Activated gamma-delta T cell treated with anti-CD3 and anti-CD28 coated beads, Interleukin-2, amount 50 U/mL, for 16 hours (primary cell): Measurements from ENCODE around the gene TRABD2B.

Source experiments
- DNase-seq: peaks from one replicate; pipeline ENCODE4 v3.0.0-alpha.2; 2020; ENCODE audit warnings: low read depth

Gene TRABD2B

DNA sequence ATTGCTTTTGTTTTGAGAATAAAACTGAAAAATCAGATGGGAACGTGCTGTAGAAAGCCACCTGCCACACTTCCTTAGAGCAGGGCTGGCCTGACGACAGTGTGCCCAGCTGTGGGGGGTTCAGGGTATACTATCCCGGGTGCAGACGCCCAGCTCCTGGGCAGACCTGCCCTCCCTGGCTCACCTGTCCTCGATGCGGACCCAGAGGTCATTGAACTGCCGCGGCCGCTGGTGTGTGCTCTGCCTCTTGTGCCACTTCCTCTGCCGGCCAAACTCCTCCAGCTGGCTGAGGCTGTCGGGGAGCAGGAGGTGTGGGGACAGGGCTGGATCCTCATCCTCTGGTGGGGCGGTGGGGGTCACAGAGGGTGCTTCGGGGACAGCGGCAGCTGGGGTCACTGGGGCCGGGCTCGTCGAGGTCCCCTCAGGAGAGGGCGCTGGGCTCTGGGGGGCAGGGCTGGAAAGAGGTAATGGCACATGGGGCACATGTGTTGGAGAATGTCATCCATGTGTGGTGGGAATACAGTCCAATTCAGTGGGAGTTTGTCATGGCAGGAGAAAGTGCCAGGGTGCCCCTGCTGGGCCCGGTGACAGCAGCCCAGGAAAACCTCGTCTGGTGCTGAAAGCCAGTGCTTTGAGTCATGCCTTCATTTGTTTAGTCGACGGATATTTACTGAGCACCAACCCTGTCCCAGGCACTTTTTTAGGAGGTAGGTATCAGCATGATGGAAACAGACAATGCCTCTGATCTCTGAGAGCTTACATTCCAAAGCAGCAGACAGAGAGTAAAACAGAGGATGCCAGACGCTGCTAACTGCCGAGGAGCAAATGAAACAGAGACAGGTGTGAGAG lies 222.0 kb downstream of the TRABD2B start:
- no peak for DNase-seq

DNA sequence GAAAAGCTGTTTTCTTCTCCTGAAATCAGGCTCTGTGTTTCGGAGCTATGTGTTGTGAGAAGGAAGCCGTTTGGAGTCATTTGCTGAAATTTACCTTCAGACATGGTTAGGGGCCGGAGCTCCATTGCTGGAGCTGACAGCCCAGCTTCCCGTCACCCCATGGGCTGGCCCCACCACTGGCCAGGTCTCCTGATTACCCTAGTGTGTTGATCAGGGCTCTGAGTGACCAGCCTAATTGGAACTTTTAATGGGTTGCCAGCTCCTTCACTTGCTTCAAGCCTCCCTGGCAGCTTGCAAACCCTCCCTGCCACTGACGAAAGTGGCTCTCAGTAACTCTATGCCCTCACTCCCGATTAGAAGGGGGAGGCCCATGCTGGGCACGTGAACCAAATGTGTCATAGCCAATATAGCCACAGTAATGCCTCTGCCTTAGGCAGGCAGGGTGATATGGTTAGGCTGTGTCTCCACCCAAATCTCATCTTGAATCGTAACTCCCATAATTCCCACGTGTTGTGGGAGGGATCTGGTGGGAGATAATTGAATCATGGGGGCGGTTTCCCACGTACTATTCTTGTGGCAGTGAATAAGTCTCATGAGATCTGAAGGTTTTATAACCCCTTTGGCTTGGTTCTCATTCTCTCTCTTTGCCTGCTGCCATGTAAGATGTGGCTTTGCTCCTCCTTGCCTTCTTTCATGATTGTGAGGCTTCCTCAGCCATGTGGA lies 224.1 kb downstream of the TRABD2B start:
- DNase-seq: no peak

DNA sequence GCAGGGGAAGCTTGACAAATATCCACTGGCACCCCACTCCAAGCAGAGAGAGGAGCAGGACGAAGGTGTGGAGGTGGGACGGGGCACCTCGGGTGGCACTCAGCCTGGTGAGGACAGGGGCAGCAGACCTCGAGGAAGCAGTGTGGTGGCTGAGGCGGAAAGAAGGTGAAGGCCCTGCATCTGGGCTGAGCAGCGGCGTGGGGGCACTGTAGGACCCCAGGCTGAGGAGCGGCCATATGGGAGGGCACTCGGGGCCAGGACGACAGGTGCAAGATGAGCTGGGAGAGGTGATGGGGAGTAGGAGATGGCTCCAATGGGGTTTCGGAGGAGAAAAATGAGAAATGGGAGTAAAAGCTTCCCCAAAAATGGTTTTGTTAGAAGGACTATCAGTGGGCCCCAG lies 224.9 kb downstream of the TRABD2B start:
- no peak for DNase-seq

DNA sequence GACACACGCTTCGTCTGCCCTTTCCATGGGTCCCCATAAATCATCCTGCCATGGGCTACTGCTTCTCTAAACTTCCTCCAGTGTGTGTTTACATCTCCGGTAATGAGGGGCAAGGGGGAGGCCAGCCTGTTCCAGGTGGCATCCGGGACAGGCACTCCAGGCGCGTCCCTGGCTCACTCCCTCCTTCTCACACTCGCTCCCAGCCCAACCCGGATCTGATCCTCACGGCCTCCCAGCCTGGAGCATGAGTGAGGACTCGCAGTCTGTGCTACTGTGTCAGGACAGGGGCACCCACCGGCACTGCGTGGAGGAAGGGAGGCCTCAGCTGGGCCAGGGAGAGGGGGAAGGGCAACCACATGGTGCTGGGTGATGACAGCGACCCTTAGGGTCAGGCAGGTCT lies 225.4 kb downstream of the TRABD2B start:
- DNase-seq: no peak

DNA sequence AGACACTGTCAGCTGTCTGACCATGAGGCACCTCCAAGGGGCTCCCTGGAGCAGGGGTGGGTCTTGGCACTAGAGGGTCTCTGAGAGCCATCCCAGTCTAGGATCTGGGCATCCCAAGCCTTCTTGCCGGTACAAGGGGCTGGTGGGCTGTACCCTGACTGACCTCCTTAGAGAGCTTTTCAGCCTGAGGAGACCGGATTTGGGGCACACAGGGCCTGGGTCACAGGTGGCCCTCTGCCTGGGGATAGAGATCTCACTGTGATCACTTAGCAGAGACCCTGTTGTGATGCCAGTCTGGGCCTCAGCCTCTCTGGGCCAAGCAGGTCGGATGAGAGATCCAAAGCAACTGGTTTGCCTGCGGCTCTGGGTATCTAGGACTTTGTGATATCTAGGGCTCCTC lies 227.2 kb downstream of the TRABD2B start:
- DNase-seq: no peak

DNA sequence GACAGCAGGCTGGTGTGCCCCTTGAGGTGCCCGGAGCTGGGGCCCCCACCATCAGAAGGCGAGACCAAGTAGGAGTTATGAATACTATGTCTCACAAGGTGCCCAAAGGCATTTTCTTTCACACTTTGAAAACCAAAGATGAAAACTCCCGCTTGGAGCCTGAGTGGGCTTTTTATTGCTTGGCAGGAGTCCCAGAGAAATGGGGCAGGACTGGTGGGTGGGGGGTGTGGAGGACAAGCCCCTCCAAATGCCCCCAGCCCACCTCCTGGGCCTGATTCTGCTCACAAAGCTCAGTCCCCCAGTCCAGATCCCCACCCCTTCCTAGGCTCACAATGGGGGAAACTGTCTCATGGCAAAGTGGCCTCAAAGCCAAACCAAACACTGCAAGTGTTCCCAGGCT lies 227.9 kb downstream of the TRABD2B start:
- no peak for DNase-seq

DNA sequence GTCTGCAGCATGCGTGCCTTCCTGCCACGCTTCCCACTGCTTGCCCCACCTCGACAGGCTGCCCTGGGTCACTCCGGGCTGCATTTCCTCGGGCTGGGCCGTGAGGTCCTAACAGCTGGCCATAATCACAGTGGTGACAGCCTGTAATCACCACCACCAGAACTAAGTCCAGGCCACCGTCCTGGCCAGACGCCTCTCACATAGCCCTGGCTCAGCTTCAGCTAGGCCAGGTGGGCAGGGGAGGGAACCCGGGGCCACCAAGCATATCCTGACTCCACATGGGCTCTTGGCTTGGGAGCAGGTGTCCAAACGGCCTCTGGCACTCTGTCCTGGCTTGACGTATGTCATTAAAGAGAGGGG lies 229.5 kb downstream of the TRABD2B start:
- DNase-seq: no peak

DNA sequence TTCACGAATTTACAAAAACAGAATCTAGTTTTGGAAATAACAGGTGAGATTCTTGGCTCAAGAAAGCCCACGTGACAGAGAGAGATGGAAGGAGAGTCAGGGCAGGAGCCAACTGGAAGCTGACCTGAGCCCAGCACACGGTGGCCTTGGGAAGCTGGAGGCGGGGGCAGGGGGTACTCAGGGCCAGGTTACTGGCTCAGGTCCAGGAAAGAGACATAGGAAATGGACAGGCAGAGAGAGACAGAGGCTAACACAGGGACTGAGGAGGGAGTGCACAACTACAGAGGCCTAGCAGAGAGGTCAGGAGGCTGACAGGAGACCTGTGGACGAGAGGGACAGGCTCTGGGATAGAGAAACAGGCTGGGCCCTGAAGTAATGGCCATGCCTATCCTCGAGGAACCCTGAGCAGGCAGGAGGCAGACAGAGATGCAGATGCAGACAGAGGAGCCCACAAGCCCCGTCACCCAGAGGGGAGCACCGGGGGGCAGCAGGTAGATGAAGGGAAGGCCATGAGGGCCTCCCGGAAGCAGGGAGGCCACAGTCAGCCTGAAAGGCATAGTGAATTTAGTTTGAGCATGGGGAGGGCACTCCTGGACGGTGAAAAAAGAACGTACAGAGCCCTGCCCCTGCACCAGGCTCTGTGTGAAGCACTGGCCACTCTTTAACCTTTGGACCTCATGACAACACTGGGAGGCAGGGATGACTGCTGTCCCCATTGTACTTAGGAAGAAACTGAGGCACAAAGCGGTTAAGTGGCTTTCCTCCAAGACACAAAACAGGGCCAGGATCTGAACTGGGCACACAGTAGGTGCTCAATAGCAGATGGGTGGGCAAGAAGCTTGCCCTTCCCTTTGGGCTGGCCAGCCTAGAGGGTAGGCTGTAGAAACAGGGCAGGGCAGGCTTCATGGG lies 230.1 kb downstream of the TRABD2B start:
- DNase-seq: no peak

DNA sequence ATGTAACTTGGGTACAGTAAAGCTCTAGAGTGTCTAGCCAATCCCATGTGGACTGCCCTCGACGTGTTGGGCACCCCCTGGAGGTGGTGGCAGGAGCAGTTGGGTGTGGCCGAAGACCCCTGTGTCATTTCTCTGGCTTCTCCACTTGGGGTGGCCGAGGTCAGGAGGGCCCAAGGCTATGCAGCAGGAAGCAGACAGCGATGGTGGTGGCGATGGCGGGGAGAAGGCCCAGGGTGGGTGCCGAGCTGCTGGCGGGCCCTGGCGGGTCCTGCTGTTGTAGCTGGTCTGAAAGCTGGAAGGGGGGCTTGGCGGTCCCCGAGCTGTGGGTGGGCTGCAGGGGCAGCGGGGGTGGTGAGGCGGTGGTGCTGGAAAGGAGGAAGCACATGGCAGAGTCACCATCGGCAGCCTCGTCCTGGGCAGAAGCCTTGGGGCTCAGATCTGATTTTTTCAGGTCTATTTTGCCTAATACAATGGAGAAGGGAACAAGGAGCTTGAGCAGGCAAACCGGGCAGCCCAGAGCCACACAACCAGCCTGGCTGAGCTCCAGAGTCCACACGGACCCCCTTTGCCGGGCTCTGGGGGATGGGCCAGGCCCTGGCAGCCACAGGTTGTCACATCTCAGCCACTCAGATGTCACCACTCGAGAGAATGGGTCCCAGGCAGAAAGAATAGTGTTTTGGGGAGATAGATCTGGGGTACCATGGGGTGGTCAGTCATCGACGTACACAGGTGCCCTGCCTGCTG lies 231.3 kb downstream of the TRABD2B start:
- no peak for DNase-seq

DNA sequence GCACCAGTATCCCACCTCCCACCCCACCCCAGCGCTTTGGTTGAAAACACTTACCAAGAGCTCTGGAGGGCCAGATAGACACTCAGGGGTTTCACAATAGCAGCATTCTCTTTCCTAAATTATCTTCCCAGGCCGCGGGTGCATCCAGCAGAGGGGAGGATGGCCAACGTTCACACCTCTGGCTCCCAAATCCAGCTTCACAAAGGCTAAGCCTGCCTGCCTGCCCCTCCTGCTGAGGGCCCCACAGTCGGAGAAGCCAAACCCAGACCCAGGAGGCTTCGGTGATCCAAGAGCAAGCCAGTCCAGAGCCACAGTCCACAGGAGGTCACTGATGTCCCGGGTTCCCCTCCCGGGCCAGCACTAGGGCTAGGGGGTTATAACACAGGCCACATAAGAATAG lies 231.9 kb downstream of the TRABD2B start:
- no peak for DNase-seq

DNA sequence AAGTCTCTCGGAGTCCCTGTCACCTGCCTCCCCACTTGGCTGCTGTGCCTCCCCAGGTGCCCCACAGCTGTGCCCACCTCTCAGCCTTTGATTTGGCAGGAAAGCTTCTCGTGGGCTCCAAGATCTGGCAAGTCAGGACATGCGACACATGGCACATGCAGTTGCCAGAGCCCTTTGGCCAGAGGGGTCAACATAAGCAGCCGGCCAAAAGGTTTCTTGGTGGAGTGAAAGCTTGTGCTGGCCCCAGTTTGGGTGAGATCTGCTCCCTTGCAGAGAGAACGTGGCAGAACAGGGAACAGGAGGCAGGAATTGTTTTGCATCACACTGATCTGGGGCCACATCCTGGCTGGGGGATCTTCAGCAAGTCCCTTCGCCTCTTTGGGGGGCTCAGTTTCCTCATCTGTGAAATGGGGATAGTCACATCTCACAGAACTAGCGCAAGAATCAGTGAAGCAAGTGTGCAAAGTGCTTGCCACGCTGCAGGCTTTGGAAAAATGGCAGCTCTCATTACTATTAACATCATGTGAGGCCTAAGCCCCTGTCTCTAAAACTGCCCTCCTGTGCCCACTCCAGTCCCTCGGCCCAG lies 232.6 kb downstream of the TRABD2B start:
- no peak for DNase-seq

DNA sequence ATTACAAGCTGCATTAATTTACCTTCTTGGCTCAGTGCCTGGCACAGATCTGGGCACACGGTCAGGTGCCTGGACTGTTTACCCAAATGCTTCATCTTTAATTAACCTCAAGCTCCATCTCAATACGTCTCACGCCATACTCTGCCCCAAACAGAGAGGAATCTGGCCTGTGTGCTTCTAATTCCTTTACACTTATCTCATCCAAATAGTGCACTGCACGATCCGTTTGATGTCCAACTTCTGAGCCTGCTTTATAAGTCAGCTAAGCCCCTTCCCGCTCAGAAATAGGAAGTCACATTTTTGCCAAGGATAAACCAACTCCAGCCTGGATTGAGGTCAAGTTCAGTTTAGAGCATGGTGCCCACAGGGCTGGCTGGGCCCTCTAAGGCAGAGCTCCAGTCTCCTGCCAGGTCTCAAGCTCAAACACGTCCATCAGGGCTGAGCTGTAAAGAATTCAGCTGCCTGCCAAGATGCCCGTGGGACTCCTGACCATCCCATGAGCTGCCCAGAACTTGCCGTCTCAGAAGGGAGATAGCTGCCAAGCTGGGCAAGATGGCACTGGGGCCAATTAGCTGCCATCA lies 233.5 kb downstream of the TRABD2B start:
- no peak for DNase-seq

DNA sequence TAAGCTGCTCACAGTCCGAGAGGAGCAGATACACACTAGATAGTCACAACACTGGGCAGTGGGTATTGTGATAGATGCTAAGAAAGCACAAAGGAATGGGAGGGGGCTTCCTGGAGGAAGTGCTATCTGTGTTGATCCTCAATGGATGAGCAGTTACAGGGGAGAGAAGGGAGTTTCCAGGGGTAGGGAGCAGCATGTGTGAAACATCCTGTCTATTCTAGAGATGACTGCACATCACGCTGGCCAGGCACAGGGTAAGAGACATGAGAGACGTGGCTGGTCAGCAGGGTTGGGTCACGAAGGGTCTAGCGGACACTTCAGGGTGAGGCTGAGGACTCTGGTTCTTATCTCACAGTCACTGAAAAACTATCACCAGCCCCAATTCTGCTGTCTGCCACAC lies 235.2 kb downstream of the TRABD2B start:
- no peak for DNase-seq

DNA sequence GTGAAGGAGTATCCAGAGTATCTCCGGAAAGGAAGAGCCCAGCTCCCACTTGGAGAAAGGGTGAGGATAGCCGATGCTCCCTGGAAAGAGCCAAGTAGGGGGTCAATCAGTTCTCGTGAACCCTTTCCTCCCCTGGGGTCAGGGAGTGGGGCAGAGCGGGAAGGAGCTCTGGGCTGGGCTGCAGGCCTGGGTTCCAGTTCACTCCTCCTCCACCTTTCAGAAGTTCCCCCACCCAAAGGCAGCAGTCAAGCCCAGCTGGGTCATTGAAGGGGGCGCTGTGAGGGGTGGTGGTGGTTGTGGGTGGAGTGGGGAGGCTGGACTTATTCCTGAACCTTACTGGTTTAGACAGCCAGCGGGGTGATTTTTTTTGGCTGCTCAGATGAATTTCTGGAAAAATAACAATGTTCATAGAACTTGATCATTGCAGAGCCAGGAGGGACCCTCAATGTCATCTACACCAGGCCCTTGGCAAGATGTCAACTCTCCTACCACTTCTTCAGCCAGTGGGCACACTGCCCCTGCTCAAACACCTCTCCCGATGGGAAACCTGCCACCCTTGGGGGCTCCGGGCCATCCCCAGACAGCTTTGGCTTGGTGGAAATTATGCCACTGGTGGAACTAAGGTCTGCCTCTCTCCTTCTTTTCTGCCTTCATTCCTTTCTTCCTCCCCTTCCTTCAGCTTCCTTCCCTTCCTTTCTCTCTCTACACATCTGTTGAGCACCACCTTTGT lies 235.8 kb downstream of the TRABD2B start:
- DNase-seq: no peak

DNA sequence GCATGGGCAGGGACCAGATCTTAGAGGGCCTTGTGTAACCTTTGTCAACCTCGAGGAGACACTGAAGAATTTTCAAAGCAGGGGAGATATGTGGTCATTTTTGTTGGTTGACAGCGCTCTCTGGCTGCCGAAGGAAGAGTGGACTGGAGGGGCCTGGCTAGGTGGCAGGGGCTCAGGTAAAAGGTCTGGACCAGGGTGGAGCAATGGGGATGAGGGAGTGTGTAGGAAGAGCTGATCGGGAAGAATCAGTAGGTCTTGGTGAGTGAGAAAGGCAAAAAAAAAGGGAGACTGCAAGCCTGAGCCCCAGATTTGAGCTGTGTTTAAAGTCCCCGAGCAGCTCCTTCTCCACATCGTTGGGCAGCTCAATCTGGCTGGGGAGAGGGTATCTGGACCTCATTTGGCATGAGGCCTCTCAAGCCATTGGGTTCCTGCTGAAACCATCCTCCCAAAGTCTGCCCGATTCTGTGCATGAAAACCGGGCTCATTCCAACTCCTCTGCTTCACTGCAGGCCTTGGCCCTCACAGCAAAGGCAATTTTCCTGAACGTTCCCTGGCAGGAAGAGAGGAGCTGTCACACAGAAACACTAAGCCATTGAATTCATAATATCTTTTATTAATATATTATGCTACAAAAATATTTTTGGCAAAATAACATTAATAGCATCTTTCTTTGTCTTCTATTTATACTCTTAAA lies 237.1 kb downstream of the TRABD2B start:
- DNase-seq: no peak

DNA sequence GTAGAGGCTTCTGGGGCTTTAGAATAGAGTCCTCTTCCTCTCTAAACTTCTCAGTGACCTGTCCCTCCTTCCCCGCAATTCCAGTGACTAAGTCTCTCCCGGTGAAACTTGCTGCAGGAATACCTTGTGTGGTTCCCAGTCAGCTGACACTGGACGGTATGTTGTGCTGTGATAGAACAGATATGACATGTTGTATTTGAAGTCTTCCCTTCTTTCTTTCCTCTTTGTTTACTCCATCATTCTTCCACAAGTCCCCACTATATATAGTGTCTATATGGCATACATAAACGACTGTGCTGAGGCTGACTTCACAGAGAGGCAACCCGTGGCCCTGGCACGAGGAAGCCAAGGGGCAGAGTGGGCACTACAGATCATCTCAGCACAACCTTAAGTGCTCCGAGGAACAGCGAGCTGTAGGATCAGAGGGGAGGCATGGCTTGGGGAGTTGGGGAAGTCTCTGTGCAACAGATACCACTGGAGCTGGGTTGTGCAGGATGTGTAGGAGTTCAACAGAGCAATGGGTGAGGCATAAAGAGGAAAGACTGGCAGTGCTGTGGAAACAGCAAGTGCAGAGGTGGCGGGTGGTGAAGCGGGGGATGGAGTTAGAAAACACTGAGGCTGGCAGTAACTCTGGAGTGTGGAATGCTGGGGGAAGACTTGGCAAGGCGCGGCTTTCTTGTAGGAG lies 237.8 kb downstream of the TRABD2B start:
- no peak for DNase-seq

DNA sequence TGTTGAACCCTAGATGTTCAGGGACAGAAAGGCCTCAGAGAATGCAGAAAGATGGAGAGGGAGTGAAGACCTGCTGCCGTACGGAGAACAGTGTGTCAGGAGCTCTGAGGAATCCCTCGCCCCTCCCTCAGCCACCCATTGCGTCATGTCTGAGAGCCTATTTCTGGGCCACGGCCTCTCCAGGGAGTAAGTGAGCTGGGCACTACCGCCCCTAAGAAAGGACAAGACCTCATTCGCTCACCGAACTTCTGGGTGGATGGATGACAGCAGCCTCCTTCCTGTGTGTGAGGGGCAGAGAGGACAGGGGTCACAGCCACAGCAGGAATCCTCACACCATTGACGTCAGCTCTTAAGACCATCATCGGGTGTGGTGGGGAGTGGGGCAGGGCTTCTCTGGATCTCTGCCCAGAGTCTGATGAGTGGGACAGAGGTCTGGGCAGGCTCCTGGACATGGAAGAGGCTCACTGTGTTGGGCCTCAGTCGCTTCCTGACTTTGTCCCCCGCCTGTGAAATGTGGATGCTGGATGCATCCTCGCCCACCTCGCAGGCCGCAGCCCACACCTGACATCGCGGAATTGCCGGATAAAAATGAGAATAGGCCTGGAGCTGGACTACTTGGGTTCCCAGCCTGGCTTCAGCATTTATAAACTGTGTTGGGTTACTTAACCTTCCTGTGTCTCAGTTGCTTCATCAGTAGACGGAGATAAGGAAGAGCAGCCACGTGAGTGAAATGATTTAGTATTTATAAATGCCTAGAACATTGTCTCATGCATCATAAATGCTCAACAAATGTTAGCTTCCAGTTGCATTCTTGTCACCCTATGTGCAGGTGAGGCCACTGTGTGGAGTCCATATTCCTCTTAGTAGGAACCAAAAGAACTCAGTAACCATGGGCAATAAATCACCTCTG lies 238.6 kb downstream of the TRABD2B start:
- DNase-seq: no peak
